ENCODE measurements around the gene SETBP1. TPM values are rescaled to one million over a fixed set of nuclear protein-coding genes. Genes with fewer than 3 reads are reported as not detected.

The SETBP1 gene
- total RNA-seq, 1 experiment from 2014 or later: 9.6 TPM

DNA sequence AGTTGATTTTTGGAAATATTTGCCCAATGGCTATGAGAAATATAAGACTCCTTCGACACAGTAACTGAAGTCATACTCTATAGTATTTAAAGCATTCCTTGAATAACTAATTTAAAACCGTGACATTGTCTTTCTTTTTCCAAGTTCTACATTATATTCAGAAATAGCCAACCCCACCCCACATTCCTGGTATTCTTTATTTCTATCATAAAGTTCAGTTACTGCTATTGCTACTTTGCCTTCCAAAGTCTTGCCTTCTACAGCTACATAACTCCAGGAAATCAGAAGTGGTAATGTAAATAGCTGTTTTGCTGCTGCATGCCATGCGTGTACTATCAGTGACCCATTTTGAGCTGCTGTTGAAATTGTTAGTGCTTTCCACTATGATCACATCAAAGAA, 45.1 kb upstream of the SETBP1 start (continued):
- TF ChIP-seq, protein P1, sequence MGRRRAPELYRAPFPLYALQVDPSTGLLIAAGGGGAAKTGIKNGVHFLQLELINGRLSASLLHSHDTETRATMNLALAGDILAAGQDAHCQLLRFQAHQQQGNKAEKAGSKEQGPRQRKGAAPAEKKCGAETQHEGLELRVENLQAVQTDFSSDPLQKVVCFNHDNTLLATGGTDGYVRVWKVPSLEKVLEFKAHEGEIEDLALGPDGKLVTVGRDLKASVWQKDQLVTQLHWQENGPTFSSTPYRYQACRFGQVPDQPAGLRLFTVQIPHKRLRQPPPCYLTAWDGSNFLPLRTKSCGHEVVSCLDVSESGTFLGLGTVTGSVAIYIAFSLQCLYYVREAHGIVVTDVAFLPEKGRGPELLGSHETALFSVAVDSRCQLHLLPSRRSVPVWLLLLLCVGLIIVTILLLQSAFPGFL (CRISPR knock-in tag; IDR thresholded peaks at IDR 0.05; ENCODE audit: borderline replicate concordance): no peak
- no peak for TF ChIP-seq HMGA2 (CRISPR knock-in tag; IDR thresholded peaks at IDR 0.05)
- TF ChIP-seq, protein P2, sequence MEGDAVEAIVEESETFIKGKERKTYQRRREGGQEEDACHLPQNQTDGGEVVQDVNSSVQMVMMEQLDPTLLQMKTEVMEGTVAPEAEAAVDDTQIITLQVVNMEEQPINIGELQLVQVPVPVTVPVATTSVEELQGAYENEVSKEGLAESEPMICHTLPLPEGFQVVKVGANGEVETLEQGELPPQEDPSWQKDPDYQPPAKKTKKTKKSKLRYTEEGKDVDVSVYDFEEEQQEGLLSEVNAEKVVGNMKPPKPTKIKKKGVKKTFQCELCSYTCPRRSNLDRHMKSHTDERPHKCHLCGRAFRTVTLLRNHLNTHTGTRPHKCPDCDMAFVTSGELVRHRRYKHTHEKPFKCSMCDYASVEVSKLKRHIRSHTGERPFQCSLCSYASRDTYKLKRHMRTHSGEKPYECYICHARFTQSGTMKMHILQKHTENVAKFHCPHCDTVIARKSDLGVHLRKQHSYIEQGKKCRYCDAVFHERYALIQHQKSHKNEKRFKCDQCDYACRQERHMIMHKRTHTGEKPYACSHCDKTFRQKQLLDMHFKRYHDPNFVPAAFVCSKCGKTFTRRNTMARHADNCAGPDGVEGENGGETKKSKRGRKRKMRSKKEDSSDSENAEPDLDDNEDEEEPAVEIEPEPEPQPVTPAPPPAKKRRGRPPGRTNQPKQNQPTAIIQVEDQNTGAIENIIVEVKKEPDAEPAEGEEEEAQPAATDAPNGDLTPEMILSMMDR (IDR thresholded peaks at IDR 0.05): no peak
- TF ChIP-seq, protein P3, sequence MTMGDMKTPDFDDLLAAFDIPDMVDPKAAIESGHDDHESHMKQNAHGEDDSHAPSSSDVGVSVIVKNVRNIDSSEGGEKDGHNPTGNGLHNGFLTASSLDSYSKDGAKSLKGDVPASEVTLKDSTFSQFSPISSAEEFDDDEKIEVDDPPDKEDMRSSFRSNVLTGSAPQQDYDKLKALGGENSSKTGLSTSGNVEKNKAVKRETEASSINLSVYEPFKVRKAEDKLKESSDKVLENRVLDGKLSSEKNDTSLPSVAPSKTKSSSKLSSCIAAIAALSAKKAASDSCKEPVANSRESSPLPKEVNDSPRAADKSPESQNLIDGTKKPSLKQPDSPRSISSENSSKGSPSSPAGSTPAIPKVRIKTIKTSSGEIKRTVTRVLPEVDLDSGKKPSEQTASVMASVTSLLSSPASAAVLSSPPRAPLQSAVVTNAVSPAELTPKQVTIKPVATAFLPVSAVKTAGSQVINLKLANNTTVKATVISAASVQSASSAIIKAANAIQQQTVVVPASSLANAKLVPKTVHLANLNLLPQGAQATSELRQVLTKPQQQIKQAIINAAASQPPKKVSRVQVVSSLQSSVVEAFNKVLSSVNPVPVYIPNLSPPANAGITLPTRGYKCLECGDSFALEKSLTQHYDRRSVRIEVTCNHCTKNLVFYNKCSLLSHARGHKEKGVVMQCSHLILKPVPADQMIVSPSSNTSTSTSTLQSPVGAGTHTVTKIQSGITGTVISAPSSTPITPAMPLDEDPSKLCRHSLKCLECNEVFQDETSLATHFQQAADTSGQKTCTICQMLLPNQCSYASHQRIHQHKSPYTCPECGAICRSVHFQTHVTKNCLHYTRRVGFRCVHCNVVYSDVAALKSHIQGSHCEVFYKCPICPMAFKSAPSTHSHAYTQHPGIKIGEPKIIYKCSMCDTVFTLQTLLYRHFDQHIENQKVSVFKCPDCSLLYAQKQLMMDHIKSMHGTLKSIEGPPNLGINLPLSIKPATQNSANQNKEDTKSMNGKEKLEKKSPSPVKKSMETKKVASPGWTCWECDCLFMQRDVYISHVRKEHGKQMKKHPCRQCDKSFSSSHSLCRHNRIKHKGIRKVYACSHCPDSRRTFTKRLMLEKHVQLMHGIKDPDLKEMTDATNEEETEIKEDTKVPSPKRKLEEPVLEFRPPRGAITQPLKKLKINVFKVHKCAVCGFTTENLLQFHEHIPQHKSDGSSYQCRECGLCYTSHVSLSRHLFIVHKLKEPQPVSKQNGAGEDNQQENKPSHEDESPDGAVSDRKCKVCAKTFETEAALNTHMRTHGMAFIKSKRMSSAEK (CRISPR knock-in tag; IDR thresholded peaks at IDR 0.05; ENCODE audit: borderline replicate concordance): no peak
- TF ChIP-seq, protein P4, sequence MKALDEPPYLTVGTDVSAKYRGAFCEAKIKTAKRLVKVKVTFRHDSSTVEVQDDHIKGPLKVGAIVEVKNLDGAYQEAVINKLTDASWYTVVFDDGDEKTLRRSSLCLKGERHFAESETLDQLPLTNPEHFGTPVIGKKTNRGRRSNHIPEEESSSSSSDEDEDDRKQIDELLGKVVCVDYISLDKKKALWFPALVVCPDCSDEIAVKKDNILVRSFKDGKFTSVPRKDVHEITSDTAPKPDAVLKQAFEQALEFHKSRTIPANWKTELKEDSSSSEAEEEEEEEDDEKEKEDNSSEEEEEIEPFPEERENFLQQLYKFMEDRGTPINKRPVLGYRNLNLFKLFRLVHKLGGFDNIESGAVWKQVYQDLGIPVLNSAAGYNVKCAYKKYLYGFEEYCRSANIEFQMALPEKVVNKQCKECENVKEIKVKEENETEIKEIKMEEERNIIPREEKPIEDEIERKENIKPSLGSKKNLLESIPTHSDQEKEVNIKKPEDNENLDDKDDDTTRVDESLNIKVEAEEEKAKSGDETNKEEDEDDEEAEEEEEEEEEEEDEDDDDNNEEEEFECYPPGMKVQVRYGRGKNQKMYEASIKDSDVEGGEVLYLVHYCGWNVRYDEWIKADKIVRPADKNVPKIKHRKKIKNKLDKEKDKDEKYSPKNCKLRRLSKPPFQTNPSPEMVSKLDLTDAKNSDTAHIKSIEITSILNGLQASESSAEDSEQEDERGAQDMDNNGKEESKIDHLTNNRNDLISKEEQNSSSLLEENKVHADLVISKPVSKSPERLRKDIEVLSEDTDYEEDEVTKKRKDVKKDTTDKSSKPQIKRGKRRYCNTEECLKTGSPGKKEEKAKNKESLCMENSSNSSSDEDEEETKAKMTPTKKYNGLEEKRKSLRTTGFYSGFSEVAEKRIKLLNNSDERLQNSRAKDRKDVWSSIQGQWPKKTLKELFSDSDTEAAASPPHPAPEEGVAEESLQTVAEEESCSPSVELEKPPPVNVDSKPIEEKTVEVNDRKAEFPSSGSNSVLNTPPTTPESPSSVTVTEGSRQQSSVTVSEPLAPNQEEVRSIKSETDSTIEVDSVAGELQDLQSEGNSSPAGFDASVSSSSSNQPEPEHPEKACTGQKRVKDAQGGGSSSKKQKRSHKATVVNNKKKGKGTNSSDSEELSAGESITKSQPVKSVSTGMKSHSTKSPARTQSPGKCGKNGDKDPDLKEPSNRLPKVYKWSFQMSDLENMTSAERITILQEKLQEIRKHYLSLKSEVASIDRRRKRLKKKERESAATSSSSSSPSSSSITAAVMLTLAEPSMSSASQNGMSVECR (CRISPR knock-in tag; IDR thresholded peaks at IDR 0.05; ENCODE audit: borderline replicate concordance): no peak
- no peak for TF ChIP-seq NFATC4 (CRISPR knock-in tag; IDR thresholded peaks at IDR 0.05)
- no peak for TF ChIP-seq EMX1 (CRISPR knock-in tag; IDR thresholded peaks at IDR 0.05)
- no peak for TF ChIP-seq TEAD1 (CRISPR knock-in tag; IDR thresholded peaks at IDR 0.05)

DNA sequence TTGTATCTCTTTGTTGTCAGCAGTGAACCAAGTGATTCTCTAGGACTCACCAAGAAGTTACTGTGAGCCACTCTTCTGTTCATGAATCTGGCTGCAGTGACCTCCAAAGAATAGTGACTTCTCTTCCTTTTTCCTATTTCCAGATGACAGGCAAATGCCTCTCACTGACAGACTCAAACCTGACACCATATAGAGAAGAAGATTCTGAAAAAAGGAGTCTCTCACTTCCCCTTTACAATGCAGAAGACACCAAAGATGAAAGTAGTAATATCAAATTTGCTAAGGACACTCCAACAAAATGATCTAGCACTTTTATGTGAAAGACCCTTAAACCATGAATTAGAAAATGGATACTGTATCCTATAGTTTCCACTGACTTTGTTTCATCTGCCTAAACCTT, 44.4 kb upstream of the SETBP1 start:
- ChIA-PET POLR2A (no interaction called here), CTCF (no interaction called here)
- DNase-seq (ENCODE audit: low spot score): no peak
- Mint-ChIP-seq H3K27me3 (ENCODE audit: low read depth) (no peaks in the 10 kb centered on the region; the same call in 1 of the 2 replicates), H3K36me3 (no peaks in the 10 kb centered on the region), H3K27ac (no peak overlapping the region), H3K4me1 (peaks cover 5% of the 10 kb centered on the region; the same call in 1 of the 2 replicates), H3K4me3 (no peak overlapping the region), H3K9me3 (peaks cover 8% of the 10 kb centered on the region)
- no peak for ATAC-seq
- TF ChIP-seq, protein P5, sequence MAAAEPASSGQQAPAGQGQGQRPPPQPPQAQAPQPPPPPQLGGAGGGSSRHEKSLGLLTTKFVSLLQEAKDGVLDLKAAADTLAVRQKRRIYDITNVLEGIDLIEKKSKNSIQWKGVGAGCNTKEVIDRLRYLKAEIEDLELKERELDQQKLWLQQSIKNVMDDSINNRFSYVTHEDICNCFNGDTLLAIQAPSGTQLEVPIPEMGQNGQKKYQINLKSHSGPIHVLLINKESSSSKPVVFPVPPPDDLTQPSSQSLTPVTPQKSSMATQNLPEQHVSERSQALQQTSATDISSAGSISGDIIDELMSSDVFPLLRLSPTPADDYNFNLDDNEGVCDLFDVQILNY (CRISPR knock-in tag; IDR thresholded peaks at IDR 0.05): no peak
- no peak for TF ChIP-seq NR1H2 (CRISPR knock-in tag; IDR thresholded peaks at IDR 0.05)
- no peak for TF ChIP-seq PRRX2 (CRISPR knock-in tag; IDR thresholded peaks at IDR 0.05)
- TF ChIP-seq SP1 (CRISPR knock-in tag; conservative IDR thresholded peaks at IDR 0.05): no peak
- TF ChIP-seq, protein P6, sequence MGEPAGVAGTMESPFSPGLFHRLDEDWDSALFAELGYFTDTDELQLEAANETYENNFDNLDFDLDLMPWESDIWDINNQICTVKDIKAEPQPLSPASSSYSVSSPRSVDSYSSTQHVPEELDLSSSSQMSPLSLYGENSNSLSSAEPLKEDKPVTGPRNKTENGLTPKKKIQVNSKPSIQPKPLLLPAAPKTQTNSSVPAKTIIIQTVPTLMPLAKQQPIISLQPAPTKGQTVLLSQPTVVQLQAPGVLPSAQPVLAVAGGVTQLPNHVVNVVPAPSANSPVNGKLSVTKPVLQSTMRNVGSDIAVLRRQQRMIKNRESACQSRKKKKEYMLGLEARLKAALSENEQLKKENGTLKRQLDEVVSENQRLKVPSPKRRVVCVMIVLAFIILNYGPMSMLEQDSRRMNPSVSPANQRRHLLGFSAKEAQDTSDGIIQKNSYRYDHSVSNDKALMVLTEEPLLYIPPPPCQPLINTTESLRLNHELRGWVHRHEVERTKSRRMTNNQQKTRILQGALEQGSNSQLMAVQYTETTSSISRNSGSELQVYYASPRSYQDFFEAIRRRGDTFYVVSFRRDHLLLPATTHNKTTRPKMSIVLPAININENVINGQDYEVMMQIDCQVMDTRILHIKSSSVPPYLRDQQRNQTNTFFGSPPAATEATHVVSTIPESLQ (CRISPR knock-in tag; IDR thresholded peaks at IDR 0.05): no peak
- TF ChIP-seq TCF7 (CRISPR knock-in tag; IDR thresholded peaks at IDR 0.05; ENCODE audit: low read depth): no peak
- TF ChIP-seq ZNF416 (CRISPR knock-in tag; IDR thresholded peaks at IDR 0.05): no peak
- TF ChIP-seq TEAD4 (CRISPR knock-in tag; IDR thresholded peaks at IDR 0.05): no peak
- no peak for TF ChIP-seq ZNF232 (CRISPR knock-in tag; IDR thresholded peaks at IDR 0.05)
- TF ChIP-seq, protein P7, sequence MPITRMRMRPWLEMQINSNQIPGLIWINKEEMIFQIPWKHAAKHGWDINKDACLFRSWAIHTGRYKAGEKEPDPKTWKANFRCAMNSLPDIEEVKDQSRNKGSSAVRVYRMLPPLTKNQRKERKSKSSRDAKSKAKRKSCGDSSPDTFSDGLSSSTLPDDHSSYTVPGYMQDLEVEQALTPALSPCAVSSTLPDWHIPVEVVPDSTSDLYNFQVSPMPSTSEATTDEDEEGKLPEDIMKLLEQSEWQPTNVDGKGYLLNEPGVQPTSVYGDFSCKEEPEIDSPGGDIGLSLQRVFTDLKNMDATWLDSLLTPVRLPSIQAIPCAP (CRISPR knock-in tag; IDR thresholded peaks at IDR 0.05): no peak
